ENCODE data around the gene CNOT1. TPM values are rescaled to one million over a fixed set of nuclear protein-coding genes. Genes with fewer than 3 reads are reported as not detected.
"Not testable (repeated sequence)": the region's sequence is repeated elsewhere in the genome, so short reads cannot be mapped to it uniquely, and the experiment has no call there.

CNOT1 gene
- total and polyA plus RNA-seq, 7 experiments from 2014 or later, result 81.2 to 249 (median 232) TPM

GRCh38 chr16:58492735-58493134 lies 136.9 kb downstream of the CNOT1 start:
- no peak overlapping the region for H3K4me3 Mint-ChIP-seq
- H3K36me3 ChIP-seq (ENCODE audit: control insufficient read depth in 2 of 3, insufficient read depth in 3 of 3, low read length in 3 of 3), result no peaks in the 10 kb centered on the region
- H3K4me3 ChIP-seq (ENCODE audit: low read length), result no peak overlapping the region
- intact Hi-C loops (cut with micrococcal nuclease), result no loop called here
- H3K9me3 ChIP-seq (ENCODE audit: control insufficient read depth in 2 of 3, low read length in 3 of 3), result no peaks in the 10 kb centered on the region
- H3K9me3 Mint-ChIP-seq, result no peaks in the 10 kb centered on the region
- H3K36me3 Mint-ChIP-seq, result no peaks in the 10 kb centered on the region
- H3K27me3 ChIP-seq (ENCODE audit: control insufficient read depth in 2 of 2, insufficient read depth in 2 of 2, low read length in 2 of 2), result no peaks in the 10 kb centered on the region
- peaks cover 0 to 3% of the 10 kb centered on the region in 2 donors for H3K4me1 ChIP-seq (ENCODE audit: control insufficient read depth in 2 of 2, insufficient read depth in 2 of 2, low read length in 2 of 2)
- POLR2A ChIA-PET, result interaction anchor here (0.6 kb wide), 1 partner anchor 164 kb away, joined by 3 read pairs; no protein-coding TSS in a partner anchor
- H3K27me3 Mint-ChIP-seq, result peaks cover 0 to 6% (median 0%) of the 10 kb centered on the region in 5 donors
- H3K27ac Mint-ChIP-seq, result peak overlapping the region in 2 of 9 donors; percentile 47
- no peak overlapping the region for H3K27ac ChIP-seq (ENCODE audit: low read depth, low read length)
- ATAC-seq (no peak), DNase-seq (no peak)
- H3K4me1 Mint-ChIP-seq, result peaks cover 0 to 12% (median 0%) of the 10 kb centered on the region in 7 donors
- CTCF ChIA-PET, result interaction anchor here (0.6 to 2.3 kb wide), 3 partner anchors 22 to 156 kb away, joined by 3 to 5 read pairs (median 5); no protein-coding TSS in a partner anchor

DNA sequence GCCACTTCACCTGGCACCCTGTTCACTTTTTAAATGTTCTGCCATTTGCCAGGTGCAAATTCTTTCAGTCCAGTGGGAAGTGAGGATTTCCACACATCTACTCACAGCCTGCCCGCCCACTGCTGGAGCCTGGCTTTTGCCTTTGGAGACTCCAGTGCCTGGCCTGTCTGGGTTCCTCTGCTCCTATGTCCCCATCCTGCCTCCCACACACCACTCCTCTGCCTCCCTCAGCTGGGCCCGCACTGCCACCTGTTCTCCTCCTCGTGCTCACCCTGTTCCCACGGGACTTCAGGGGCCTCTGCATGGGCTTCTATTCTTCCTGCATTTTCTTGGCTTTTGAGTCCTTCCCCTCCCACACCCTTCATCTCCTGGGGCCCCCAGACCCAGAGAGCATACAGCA lies 137.6 kb downstream of the CNOT1 start:
- Histone ChIP-seq H3K9me3 (ENCODE audit: control insufficient read depth in 2 of 3, low read length in 3 of 3) (no peaks in the 10 kb centered on the region), H3K27me3 (ENCODE audit: control insufficient read depth in 2 of 2, insufficient read depth in 2 of 2, low read length in 2 of 2) (no peaks in the 10 kb centered on the region), H3K36me3 (ENCODE audit: control insufficient read depth in 2 of 3, insufficient read depth in 3 of 3, low read length in 3 of 3) (no peaks in the 10 kb centered on the region), H3K27ac (ENCODE audit: low read depth, low read length) (no peak overlapping the region), H3K4me3 (ENCODE audit: low read length) (no peak overlapping the region), H3K4me1 (ENCODE audit: control insufficient read depth in 2 of 2, insufficient read depth in 2 of 2, low read length in 2 of 2) (peaks cover 0 to 3% of the 10 kb centered on the region in 2 donors)
- no peaks in the 10 kb centered on the region for H3K36me3 Mint-ChIP-seq
- peaks cover 0 to 7% (median 2%) of the 10 kb centered on the region in 5 donors for H3K27me3 Mint-ChIP-seq
- intact Hi-C loops (cut with micrococcal nuclease), result no loop called here
- ChIA-PET POLR2A (no interaction called here), CTCF (interaction anchor here (0.6 to 1.4 kb wide), 2 partner anchors 21 to 156 kb away, joined by 3 to 5 read pairs; no protein-coding TSS in a partner anchor)
- H3K4me3 Mint-ChIP-seq, result no peak overlapping the region
- H3K4me1 Mint-ChIP-seq, result peaks cover 0 to 9% (median 0%) of the 10 kb centered on the region in 7 donors
- H3K9me3 Mint-ChIP-seq, result no peaks in the 10 kb centered on the region
- DNase-seq (no peak), ATAC-seq (no peak)
- H3K27ac Mint-ChIP-seq, result no peak overlapping the region

GRCh38 chr16:58490539-58490938 lies 139.1 kb downstream of the CNOT1 start:
- not testable (repeated sequence) for H3K4me3 ChIP-seq (ENCODE audit: low read length); H3K4me1 Mint-ChIP-seq

DNA sequence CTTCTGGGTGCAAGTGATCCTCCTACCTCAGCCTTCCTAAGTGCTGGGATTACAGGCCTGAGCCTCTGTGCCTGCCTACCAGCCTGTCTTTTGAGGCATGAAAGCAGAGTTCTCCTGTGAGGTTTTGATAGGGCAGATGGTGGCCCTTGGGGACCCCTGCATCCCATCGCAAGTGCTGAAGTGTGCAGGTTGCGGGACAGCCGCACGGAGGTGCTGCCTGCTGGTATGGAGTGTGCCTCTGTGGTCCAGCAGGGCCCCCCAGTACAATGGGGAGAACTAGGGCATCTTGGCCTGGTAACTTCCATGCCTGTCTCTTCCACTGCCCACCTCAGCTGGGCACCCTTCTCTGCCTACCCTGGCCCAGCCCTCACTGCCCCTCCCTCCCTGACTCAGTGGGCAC lies 139.6 kb downstream of the CNOT1 start:
- H3K27me3 ChIP-seq (ENCODE audit: control insufficient read depth in 2 of 2, insufficient read depth in 2 of 2, low read length in 2 of 2), result no peaks in the 10 kb centered on the region
- H3K4me1 ChIP-seq (ENCODE audit: control insufficient read depth in 2 of 2, insufficient read depth in 2 of 2, low read length in 2 of 2), result no peaks in the 10 kb centered on the region
- no peak overlapping the region for H3K4me3 Mint-ChIP-seq
- DNase-seq (no peak), ATAC-seq (no peak)
- intact Hi-C loops (cut with micrococcal nuclease), result no loop called here
- H3K9me3 Mint-ChIP-seq, result no peaks in the 10 kb centered on the region
- peaks cover 0 to 3% (median 0%) of the 10 kb centered on the region in 7 donors for H3K4me1 Mint-ChIP-seq
- CTCF ChIA-PET, result interaction anchor here (1.5 to 4.0 kb wide), 2 partner anchors 153 to 266 kb away, joined by 3 to 56 read pairs; no protein-coding TSS in a partner anchor
- POLR2A ChIA-PET, result no interaction called here
- H3K4me3 ChIP-seq (ENCODE audit: low read length), result no peak overlapping the region
- H3K36me3 Mint-ChIP-seq, result no peaks in the 10 kb centered on the region
- peaks cover 0 to 14% (median 7%) of the 10 kb centered on the region in 5 donors for H3K27me3 Mint-ChIP-seq
- H3K9me3 ChIP-seq (ENCODE audit: control insufficient read depth in 2 of 3, low read length in 3 of 3), result no peaks in the 10 kb centered on the region
- H3K27ac ChIP-seq (ENCODE audit: low read depth, low read length), result no peak overlapping the region
- H3K27ac Mint-ChIP-seq, result no peak overlapping the region
- no peaks in the 10 kb centered on the region for H3K36me3 ChIP-seq (ENCODE audit: control insufficient read depth in 2 of 3, insufficient read depth in 3 of 3, low read length in 3 of 3)

More at GRCh38 chr16:58490539-58490938, 139.1 kb downstream of the CNOT1 start:
- H3K27ac Mint-ChIP-seq; H3K27me3 ChIP-seq (ENCODE audit: control insufficient read depth in 2 of 2, insufficient read depth in 2 of 2, low read length in 2 of 2); H3K9me3 ChIP-seq (ENCODE audit: control insufficient read depth in 2 of 3, low read length in 3 of 3); POLR2A ChIA-PET; H3K9me3 Mint-ChIP-seq; H3K4me1 ChIP-seq (ENCODE audit: control insufficient read depth in 2 of 2, insufficient read depth in 2 of 2, low read length in 2 of 2); H3K4me3 Mint-ChIP-seq; H3K36me3 Mint-ChIP-seq; intact Hi-C loops (cut with micrococcal nuclease); H3K27ac ChIP-seq (ENCODE audit: low read depth, low read length); H3K36me3 ChIP-seq (ENCODE audit: control insufficient read depth in 2 of 3, insufficient read depth in 3 of 3, low read length in 3 of 3); ATAC-seq; DNase-seq: not testable (repeated sequence)
- CTCF ChIA-PET, result interaction anchor here (4.0 kb wide), 1 partner anchor 154 kb away, joined by 56 read pairs; no protein-coding TSS in a partner anchor
- peaks cover 0 to 11% (median 7%) of the 10 kb centered on the region in 5 donors for H3K27me3 Mint-ChIP-seq

GRCh38 chr16:58488531-58488930 lies 141.1 kb downstream of the CNOT1 start:
- intact Hi-C loops (cut with micrococcal nuclease), result no loop called here
- no peak for DNase-seq
- Histone ChIP-seq H3K9me3 (ENCODE audit: control insufficient read depth in 2 of 3, low read length in 3 of 3) (no peaks in the 10 kb centered on the region), H3K27ac (ENCODE audit: low read depth, low read length) (no peak overlapping the region), H3K27me3 (ENCODE audit: control insufficient read depth in 2 of 2, insufficient read depth in 2 of 2, low read length in 2 of 2) (no peaks in the 10 kb centered on the region), H3K36me3 (ENCODE audit: control insufficient read depth in 2 of 3, insufficient read depth in 3 of 3, low read length in 3 of 3) (no peaks in the 10 kb centered on the region), H3K4me1 (ENCODE audit: control insufficient read depth in 2 of 2, insufficient read depth in 2 of 2, low read length in 2 of 2) (no peaks in the 10 kb centered on the region), H3K4me3 (ENCODE audit: low read length) (no peak overlapping the region)
- ChIA-PET CTCF (interaction anchor here (0.8 to 4.0 kb wide), 3 partner anchors 9 to 267 kb away, joined by 3 to 56 read pairs (median 4); no protein-coding TSS in a partner anchor), POLR2A (no interaction called here)
- no peak for ATAC-seq
- H3K4me3 Mint-ChIP-seq, result peak overlapping the region in 1 of 10 donors; percentile 45
- H3K9me3 Mint-ChIP-seq, result no peaks in the 10 kb centered on the region
- peaks cover 0 to 16% (median 7%) of the 10 kb centered on the region in 5 donors for H3K27me3 Mint-ChIP-seq
- H3K4me1 Mint-ChIP-seq, result peaks cover 0 to 3% (median 0%) of the 10 kb centered on the region in 7 donors
- H3K27ac Mint-ChIP-seq, result no peak overlapping the region
- H3K36me3 Mint-ChIP-seq, result no peaks in the 10 kb centered on the region

DNA sequence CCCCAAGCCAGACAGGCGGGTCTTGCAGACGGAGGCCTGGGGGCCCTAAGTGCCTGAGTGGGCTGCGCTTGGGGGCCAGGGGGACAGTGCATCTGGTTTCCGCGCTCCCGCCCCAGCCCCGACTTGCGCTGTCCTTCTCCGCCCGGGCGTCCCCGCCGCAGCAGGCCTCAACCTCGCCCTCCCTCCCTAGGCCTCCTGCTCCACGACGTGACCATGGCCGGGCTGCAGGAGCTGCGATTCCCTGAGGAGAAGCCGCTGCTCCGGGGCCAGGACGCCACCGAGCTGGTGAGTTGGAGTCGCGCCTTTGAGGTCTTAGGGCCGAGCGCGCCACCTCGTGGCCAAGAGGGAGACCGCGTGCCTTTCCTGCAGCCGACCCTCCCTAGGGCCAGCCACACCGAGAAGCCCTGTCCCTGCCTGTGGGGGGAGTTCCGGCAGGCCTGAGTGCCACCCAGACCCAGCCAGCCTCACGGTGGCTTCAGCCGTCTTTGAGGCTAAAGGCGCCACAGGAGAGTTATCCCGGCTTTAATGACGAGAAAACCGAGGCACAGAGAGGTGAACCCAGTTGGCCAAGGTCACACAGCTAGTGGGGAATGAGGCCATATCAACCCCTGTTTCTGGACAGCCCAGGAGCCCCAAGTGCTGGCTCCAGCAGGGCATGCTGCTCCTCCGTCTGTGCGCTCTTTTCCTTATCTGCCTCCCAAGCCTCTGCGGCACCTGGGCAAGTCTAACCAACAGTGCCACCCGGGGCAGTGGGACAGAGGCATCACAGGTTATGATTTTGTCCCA lies 141.9 kb downstream of the CNOT1 start:
- Histone ChIP-seq H3K9me3 (ENCODE audit: control insufficient read depth in 2 of 3, low read length in 3 of 3) (no peaks in the 10 kb centered on the region), H3K4me1 (ENCODE audit: control insufficient read depth in 2 of 2, insufficient read depth in 2 of 2, low read length in 2 of 2) (no peaks in the 10 kb centered on the region), H3K27me3 (ENCODE audit: control insufficient read depth in 2 of 2, insufficient read depth in 2 of 2, low read length in 2 of 2) (no peaks in the 10 kb centered on the region), H3K4me3 (ENCODE audit: low read length) (no peak overlapping the region), H3K36me3 (ENCODE audit: control insufficient read depth in 2 of 3, insufficient read depth in 3 of 3, low read length in 3 of 3) (no peaks in the 10 kb centered on the region), H3K27ac (ENCODE audit: low read depth, low read length) (no peak overlapping the region)
- intact Hi-C loops (cut with micrococcal nuclease), result loop anchor here (1.0 to 2.0 kb wide), 3 partner anchors 151 to 589 kb away; no protein-coding TSS in a partner anchor
- ChIA-PET POLR2A (no interaction called here), CTCF (interaction anchor here (0.6 to 4.0 kb wide), 8 partner anchors 134 to 268 kb away, joined by 3 to 56 read pairs (median 4); no protein-coding TSS in a partner anchor)
- peak; percentile 44 to 76 (median 65) for DNase-seq
- no peaks in the 10 kb centered on the region for H3K9me3 Mint-ChIP-seq
- H3K27ac Mint-ChIP-seq, result no peak overlapping the region
- H3K4me1 Mint-ChIP-seq, result peaks cover 0 to 3% (median 0%) of the 10 kb centered on the region in 7 donors
- H3K36me3 Mint-ChIP-seq, result no peaks in the 10 kb centered on the region
- peaks cover 0 to 15% (median 9%) of the 10 kb centered on the region in 5 donors for H3K27me3 Mint-ChIP-seq
- H3K4me3 Mint-ChIP-seq, result peak overlapping the region in 4 of 10 donors; percentile 16 to 42 (median 32)
- ATAC-seq, result peak; percentile 88
